HuH-7 (cell line): ENCODE results near the gene CEP192.
A peak's percentile ranks its signal among the peaks of the same experiment; 100 is the strongest.
"Not testable (repeated sequence)": the region's sequence is repeated elsewhere in the genome, so short reads cannot be mapped to it uniquely, and the experiment has no call there.

ENCODE experiments used
- DNase-seq: peaks from one replicate; pipeline ENCODE4 v3.0.0; 2011; ENCODE audit warnings: low spot score

CEP192 gene

GRCh38 chr18:13035249-13035914 lies 44.2 kb downstream of the CEP192 start:
- no peak for DNase-seq

- no peak for DNase-seq
Measured at GRCh38 chr18:13036622-13037320, 45.6 kb downstream of the CEP192 start.

- no peak for DNase-seq
Measured at GRCh38 chr18:13039806-13040205, 48.6 kb downstream of the CEP192 start.

GRCh38 chr18:13043066-13043465 lies 51.9 kb downstream of the CEP192 start:
- no peak for DNase-seq

- DNase-seq: no peak
Measured at GRCh38 chr18:13048061-13048595, 57.0 kb downstream of the CEP192 start.

- no peak for DNase-seq
Measured at GRCh38 chr18:13051159-13051558, 60.0 kb downstream of the CEP192 start.

- DNase-seq: no peak
Measured at GRCh38 chr18:13051950-13052349, 60.8 kb downstream of the CEP192 start.

GRCh38 chr18:13054336-13054735 lies 63.2 kb downstream of the CEP192 start:
- no peak for DNase-seq

- DNase-seq: no peak
Measured at GRCh38 chr18:13061630-13062189, 70.5 kb downstream of the CEP192 start.

- no peak for DNase-seq
Measured at GRCh38 chr18:13067124-13067523, 76.0 kb downstream of the CEP192 start.

GRCh38 chr18:13067966-13068365 lies 76.8 kb downstream of the CEP192 start:
- no peak for DNase-seq

GRCh38 chr18:13070460-13070859 lies 79.3 kb downstream of the CEP192 start:
- peak; percentile 36 for DNase-seq

GRCh38 chr18:13076886-13077285 lies 85.7 kb downstream of the CEP192 start:
- DNase-seq: no peak

GRCh38 chr18:13077473-13077872 lies 86.3 kb downstream of the CEP192 start:
- no peak for DNase-seq

- not testable (repeated sequence) for DNase-seq
Measured at GRCh38 chr18:13078065-13078464, 86.9 kb downstream of the CEP192 start.

- no peak for DNase-seq
Measured at GRCh38 chr18:13086906-13087305, 95.7 kb downstream of the CEP192 start.

- no peak for DNase-seq
Measured at GRCh38 chr18:13095466-13095865, 104.3 kb downstream of the CEP192 start.

GRCh38 chr18:13096232-13096631 lies 105.1 kb downstream of the CEP192 start:
- DNase-seq: no peak

- no peak for DNase-seq
Measured at GRCh38 chr18:13096719-13097118, 105.6 kb downstream of the CEP192 start.

- DNase-seq: not testable (repeated sequence)
Measured at GRCh38 chr18:13098104-13098503, 106.9 kb downstream of the CEP192 start.

- no peak for DNase-seq
Measured at GRCh38 chr18:13099113-13099512, 108.0 kb downstream of the CEP192 start.

- DNase-seq: no peak
Measured at GRCh38 chr18:13100942-13101658, 109.9 kb downstream of the CEP192 start.
